ENCODE results near the gene FREM2.

Gene FREM2

DNA sequence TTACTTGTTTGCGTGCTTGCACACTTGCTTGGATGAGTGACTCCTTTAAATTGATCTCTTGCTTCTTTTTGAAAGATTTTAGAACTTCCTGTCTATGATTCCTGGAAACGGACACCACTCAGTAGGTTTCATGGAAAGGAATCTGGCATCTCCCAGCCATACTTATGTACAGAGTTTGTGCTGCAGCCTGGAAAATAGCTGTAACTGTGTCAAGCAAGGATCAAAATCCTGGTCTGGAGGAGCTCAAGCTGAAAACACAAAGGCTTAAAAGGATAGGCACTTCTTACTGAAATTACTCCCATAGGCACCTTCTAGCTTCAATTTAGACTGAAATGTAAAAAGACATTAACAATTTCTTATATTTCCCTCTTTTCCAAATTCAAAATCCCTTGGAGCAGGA, 1.4 kb upstream of the FREM2 start (continued):
- no peak for TF ChIP-seq ZNF510 (tag by site-specific recombination; IDR thresholded peaks at IDR 0.05; ENCODE audit: insufficient replicate concordance)
- TF ChIP-seq ZNF175 (tag by site-specific recombination; IDR thresholded peaks at IDR 0.05), result no peak
- no peak for TF ChIP-seq ZNF626 (tag by site-specific recombination; IDR thresholded peaks at IDR 0.05)
- TF ChIP-seq ZNF169 (tag by site-specific recombination; IDR thresholded peaks at IDR 0.05), result no peak
- TF ChIP-seq ZNF830 (tag by site-specific recombination; IDR thresholded peaks at IDR 0.05; ENCODE audit: low read depth), result no peak
- TF ChIP-seq ZNF248 (tag by site-specific recombination; IDR thresholded peaks at IDR 0.05), result no peak

DNA sequence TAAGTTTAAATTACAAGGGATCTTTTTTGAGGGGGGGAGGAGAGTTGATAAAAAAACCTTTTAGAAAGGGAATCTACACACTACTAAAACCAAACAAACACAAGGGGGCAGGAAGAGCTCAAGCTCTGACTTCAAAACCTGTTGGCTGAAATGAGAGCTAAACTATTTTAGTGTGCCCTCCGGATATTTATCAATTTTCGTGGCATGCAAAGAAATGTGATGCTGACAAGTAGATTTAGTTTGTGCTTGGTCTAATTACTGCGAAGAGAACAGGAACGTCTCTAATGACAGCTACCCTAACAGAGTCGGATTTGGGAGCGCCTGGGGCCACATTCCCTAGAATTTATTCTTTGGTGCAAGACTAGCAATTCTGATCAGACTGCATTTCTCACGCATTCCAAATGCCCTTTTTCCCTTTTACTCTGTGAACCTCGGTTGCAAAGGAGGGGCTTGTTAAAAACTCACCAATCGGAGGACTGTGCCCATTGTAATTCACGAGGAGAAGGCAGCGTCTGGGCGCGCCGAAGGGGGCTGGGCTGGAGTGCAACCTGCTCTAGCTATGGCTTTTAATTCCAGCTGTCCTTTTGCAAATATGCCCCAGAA, 802 bp upstream of the FREM2 start:
- H3K9me3 ChIP-seq (ENCODE audit: control insufficient read depth, insufficient read depth, low read depth, low read length), result no peaks in the 10 kb centered on the region
- peaks cover 4% of the 10 kb centered on the region for H3K4me1 ChIP-seq (ENCODE audit: control insufficient read depth, insufficient read depth, low read length)
- H3K36me3 ChIP-seq (ENCODE audit: control insufficient read depth in 2 of 2, insufficient read depth in 1 of 2, low read length in 2 of 2), result peaks cover 0 to 13% of the 10 kb centered on the region in 2 experiments; a peak in 1 of 3 replicates
- peak overlapping the region; percentile 61 for H3K4me3 ChIP-seq (ENCODE audit: low read depth, low read length)
- ChIA-PET POLR2A (interaction anchor here (0.7 to 1.5 kb wide), 6 partner anchors 13 to 337 kb away, joined by 3 to 5 read pairs (median 4); partner anchors contain the start of gene UFM1), CTCF (interaction anchor here (0.6 to 2.1 kb wide), 16 partner anchors 8 to 1064 kb away, joined by 3 to 10 read pairs (median 3); no protein-coding TSS in a partner anchor)
- peak overlapping the region; percentile 79 for H3K27ac ChIP-seq (ENCODE audit: extremely low read depth, low read depth, low read length)
- TF ChIP-seq ZNF560 (tag by site-specific recombination; IDR thresholded peaks at IDR 0.05; ENCODE audit: borderline replicate concordance) (no peak), ZNF747 (tag by site-specific recombination; IDR thresholded peaks at IDR 0.05) (no peak), SCRT2 (tag by site-specific recombination; IDR thresholded peaks at IDR 0.05) (peak; percentile 86), ZNF660 (tag by site-specific recombination; IDR thresholded peaks at IDR 0.05) (peak; percentile 96), ZNF324 (tag by site-specific recombination; IDR thresholded peaks at IDR 0.05) (no peak), ZNF629 (tag by site-specific recombination; IDR thresholded peaks at IDR 0.05) (no peak), ZXDB (tag by site-specific recombination; IDR thresholded peaks at IDR 0.05) (no peak), ZNF548 (tag by site-specific recombination; IDR thresholded peaks at IDR 0.05) (no peak), ZNF37A (tag by site-specific recombination; IDR thresholded peaks at IDR 0.05) (no peak), ZSCAN16 (tag by site-specific recombination; IDR thresholded peaks at IDR 0.05) (no peak), ZNF768 (tag by site-specific recombination; IDR thresholded peaks at IDR 0.05) (no peak), ZFHX2 (tag by site-specific recombination; conservative IDR thresholded peaks at IDR 0.05) (no peak), ZNF112 (tag by site-specific recombination; IDR thresholded peaks at IDR 0.05) (no peak), REPIN1 (tag by site-specific recombination; IDR thresholded peaks at IDR 0.05; ENCODE audit: low read depth) (no peak), ZNF654 (tag by site-specific recombination; IDR thresholded peaks at IDR 0.05; ENCODE audit: low read depth) (peak; percentile 66), ZSCAN30 (tag by site-specific recombination; IDR thresholded peaks at IDR 0.05) (0 out of 2 replicates have a peak, but pooled peaks have one; percentile 49), KLF1 (tag by site-specific recombination; IDR thresholded peaks at IDR 0.05) (no peak), ZNF510 (tag by site-specific recombination; IDR thresholded peaks at IDR 0.05; ENCODE audit: insufficient replicate concordance) (no peak), ZNF221 (tag by site-specific recombination; IDR thresholded peaks at IDR 0.05; ENCODE audit: borderline replicate concordance) (no peak), HOXA7 (CRISPR knock-in tag; IDR thresholded peaks at IDR 0.05; ENCODE audit: borderline replicate concordance) (no peak), ZNF184 (tag by site-specific recombination; IDR thresholded peaks at IDR 0.05) (no peak), SCRT1 (tag by site-specific recombination; IDR thresholded peaks at IDR 0.05; ENCODE audit: borderline replicate concordance) (peak; percentile 69; the same call in 1 of the 2 replicates), ZNF274 (IDR thresholded peaks at IDR 0.05; ENCODE audit: low read length) (no peak), ZNF274 (tag by site-specific recombination; IDR thresholded peaks at IDR 0.05; ENCODE audit: borderline replicate concordance) (no peak), ZNF596 (tag by site-specific recombination; IDR thresholded peaks at IDR 0.05) (no peak), ZNF335 (tag by site-specific recombination; conservative IDR thresholded peaks at IDR 0.05) (no peak), YY1 (tag by site-specific recombination; IDR thresholded peaks at IDR 0.05) (no peak)
- TF ChIP-seq, protein P1, sequence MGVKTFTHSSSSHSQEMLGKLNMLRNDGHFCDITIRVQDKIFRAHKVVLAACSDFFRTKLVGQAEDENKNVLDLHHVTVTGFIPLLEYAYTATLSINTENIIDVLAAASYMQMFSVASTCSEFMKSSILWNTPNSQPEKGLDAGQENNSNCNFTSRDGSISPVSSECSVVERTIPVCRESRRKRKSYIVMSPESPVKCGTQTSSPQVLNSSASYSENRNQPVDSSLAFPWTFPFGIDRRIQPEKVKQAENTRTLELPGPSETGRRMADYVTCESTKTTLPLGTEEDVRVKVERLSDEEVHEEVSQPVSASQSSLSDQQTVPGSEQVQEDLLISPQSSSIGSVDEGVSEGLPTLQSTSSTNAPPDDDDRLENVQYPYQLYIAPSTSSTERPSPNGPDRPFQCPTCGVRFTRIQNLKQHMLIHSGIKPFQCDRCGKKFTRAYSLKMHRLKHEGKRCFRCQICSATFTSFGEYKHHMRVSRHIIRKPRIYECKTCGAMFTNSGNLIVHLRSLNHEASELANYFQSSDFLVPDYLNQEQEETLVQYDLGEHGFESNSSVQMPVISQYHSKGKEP (tag by site-specific recombination; IDR thresholded peaks at IDR 0.05), result peak; percentile 84
- TF ChIP-seq, protein P2, sequence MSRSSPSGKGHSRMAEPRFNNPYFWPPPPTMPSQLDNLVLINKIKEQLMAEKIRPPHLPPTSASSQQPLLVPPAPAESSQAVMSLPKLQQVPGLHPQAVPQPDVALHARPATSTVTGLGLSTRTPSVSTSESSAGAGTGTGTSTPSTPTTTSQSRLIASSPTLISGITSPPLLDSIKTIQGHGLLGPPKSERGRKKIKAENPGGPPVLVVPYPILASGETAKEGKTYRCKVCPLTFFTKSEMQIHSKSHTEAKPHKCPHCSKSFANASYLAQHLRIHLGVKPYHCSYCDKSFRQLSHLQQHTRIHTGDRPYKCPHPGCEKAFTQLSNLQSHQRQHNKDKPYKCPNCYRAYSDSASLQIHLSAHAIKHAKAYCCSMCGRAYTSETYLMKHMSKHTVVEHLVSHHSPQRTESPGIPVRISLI (tag by site-specific recombination; IDR thresholded peaks at IDR 0.05), result 0 out of 2 replicates have a peak, but pooled peaks have one; percentile 19
- TF ChIP-seq, protein P3, sequence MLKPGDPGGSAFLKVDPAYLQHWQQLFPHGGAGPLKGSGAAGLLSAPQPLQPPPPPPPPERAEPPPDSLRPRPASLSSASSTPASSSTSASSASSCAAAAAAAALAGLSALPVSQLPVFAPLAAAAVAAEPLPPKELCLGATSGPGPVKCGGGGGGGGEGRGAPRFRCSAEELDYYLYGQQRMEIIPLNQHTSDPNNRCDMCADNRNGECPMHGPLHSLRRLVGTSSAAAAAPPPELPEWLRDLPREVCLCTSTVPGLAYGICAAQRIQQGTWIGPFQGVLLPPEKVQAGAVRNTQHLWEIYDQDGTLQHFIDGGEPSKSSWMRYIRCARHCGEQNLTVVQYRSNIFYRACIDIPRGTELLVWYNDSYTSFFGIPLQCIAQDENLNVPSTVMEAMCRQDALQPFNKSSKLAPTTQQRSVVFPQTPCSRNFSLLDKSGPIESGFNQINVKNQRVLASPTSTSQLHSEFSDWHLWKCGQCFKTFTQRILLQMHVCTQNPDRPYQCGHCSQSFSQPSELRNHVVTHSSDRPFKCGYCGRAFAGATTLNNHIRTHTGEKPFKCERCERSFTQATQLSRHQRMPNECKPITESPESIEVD (tag by site-specific recombination; IDR thresholded peaks at IDR 0.05), result peak; percentile 60
